CD4-positive, alpha-beta T cell (primary cell): ENCODE results near the gene PRR5L. TPM values are rescaled to one million over a fixed set of nuclear protein-coding genes. Genes with fewer than 3 reads are reported as not detected.

Source experiments
- ATAC-seq: fragments of 200-7000 bp; cut with Tn5 transposase; one replicate; pipeline ENCODE4 v1.10.0; 2022; ENCODE audit warnings: mild to moderate bottlenecking; ENCODE audit not compliant: poor library complexity
- CTCF ChIA-PET: fragments of 350-600 bp; sonication (Branson Sonifier 250); formaldehyde crosslinking; loops from one replicate; lab custom pipeline; 2021; ENCODE audit warnings: antibody characterized with exemption, inconsistent platforms; lab: Charles Lee
- POLR2A ChIA-PET: fragments of 350-600 bp; sonication (Branson Sonifier 250); formaldehyde crosslinking; loops from one replicate; lab custom pipeline; 2021; ENCODE audit warnings: antibody characterized with exemption, inconsistent platforms; lab: Charles Lee
- DNase-seq, 14 experiments: peaks; one replicate each; pipeline ENCODE4 v3.0.0-alpha.2; 2013 to 2020; ENCODE audit warnings: mixed read lengths in 2 of 14
- H3K27ac ChIP-seq, 2 donors: one replicate each; pipeline versions ENCODE4 v1.5.1 to v1.7.0; 2013; ENCODE audit warnings: low read length in 2 of 2, low read depth in 1 of 2, mild to moderate bottlenecking in 1 of 2
- H3K27me3 ChIP-seq, 2 experiments: 1 replicate in 1 of 2; 2 replicates in 1 of 2; pipeline versions ENCODE4 v1.6.1 to v1.7.0; 2013; ENCODE audit warnings: low read length in 2 of 2, control low read depth in 1 of 2, mild to moderate bottlenecking in 1 of 2, moderate library complexity in 1 of 2; ENCODE audit not compliant: insufficient read depth in 2 of 2, control insufficient read depth in 1 of 2
- H3K36me3 ChIP-seq: one replicate; pipeline ENCODE4 v1.6.1; 2013; ENCODE audit warnings: low read length, control low read depth; ENCODE audit not compliant: insufficient read depth
- H3K4me1 ChIP-seq: one replicate; pipeline ENCODE4 v1.6.1; 2013; ENCODE audit warnings: low read length, control low read depth; ENCODE audit not compliant: insufficient read depth
- H3K4me3 ChIP-seq: one replicate; pipeline ENCODE4 v1.5.1; 2013; ENCODE audit warnings: mild to moderate bottlenecking, low read length, moderate library complexity
- H3K9me3 ChIP-seq, 2 experiments: 1 replicate in 1 of 2; 2 replicates in 1 of 2; pipeline versions ENCODE4 v1.6.1 to v1.7.0; 2013; ENCODE audit warnings: low read length in 2 of 2, mild to moderate bottlenecking in 2 of 2, control low read depth in 1 of 2, moderate library complexity in 1 of 2; ENCODE audit not compliant: control insufficient read depth in 1 of 2, insufficient read depth in 1 of 2
- H3K27ac Mint-ChIP-seq: one replicate; pipeline ENCODE4 v1.8.0; 2020; ENCODE audit warnings: mixed read lengths
- H3K27me3 Mint-ChIP-seq: one replicate; pipeline ENCODE4 v1.8.0; 2021; ENCODE audit warnings: mixed read lengths
- H3K36me3 Mint-ChIP-seq: one replicate; pipeline ENCODE4 v1.8.0; 2021; ENCODE audit warnings: low read depth, mixed read lengths
- H3K4me1 Mint-ChIP-seq: one replicate; pipeline ENCODE4 v1.8.0; 2021; ENCODE audit warnings: low read depth, mixed read lengths
- H3K4me3 Mint-ChIP-seq: one replicate; pipeline ENCODE4 v1.8.0; 2020; ENCODE audit warnings: mild to moderate bottlenecking, mixed read lengths
- H3K9me3 Mint-ChIP-seq: one replicate; pipeline ENCODE4 v1.8.0; 2020; ENCODE audit warnings: mixed read lengths
- intact Hi-C, 2 experiments: fragments of 100-400 bp; cut with DNase I in 1 of 2; cut with micrococcal nuclease in 1 of 2; formaldehyde crosslinking; loops; one replicate each; pipeline versions ENCODE4 v1.15.1 to v1.9.0; 2023 to 2025; cut with DNase I, micrococcal nuclease
- total RNA-seq, 174 experiments: library from RNA in 2 of 174; stranded (reverse) in 2 of 174; gene quantifications; one replicate each; pipeline ENCODE4 v1.2.3 and lab custom pipeline; 2021 to 2026
- TF ChIP-seq, protein P1 (sequence below): fragments of 200-600 bp; IDR thresholded peaks from one replicate; pipeline ENCODE4 v1.8.0; 2022; ENCODE audit warnings: antibody characterized with exemption, mild to moderate bottlenecking

Gene PRR5L
- total RNA-seq, 2 experiments from 2014 or later: 5.4 to 7.6 TPM

GRCh38 chr11:36408498-36409136 lies 112.5 kb downstream of the PRR5L start:
- peak overlapping the region; percentile 1 for H3K4me3 ChIP-seq
- TF ChIP-seq, protein P1, sequence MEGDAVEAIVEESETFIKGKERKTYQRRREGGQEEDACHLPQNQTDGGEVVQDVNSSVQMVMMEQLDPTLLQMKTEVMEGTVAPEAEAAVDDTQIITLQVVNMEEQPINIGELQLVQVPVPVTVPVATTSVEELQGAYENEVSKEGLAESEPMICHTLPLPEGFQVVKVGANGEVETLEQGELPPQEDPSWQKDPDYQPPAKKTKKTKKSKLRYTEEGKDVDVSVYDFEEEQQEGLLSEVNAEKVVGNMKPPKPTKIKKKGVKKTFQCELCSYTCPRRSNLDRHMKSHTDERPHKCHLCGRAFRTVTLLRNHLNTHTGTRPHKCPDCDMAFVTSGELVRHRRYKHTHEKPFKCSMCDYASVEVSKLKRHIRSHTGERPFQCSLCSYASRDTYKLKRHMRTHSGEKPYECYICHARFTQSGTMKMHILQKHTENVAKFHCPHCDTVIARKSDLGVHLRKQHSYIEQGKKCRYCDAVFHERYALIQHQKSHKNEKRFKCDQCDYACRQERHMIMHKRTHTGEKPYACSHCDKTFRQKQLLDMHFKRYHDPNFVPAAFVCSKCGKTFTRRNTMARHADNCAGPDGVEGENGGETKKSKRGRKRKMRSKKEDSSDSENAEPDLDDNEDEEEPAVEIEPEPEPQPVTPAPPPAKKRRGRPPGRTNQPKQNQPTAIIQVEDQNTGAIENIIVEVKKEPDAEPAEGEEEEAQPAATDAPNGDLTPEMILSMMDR: no peak
- H3K9me3 ChIP-seq: no peaks in the 10 kb centered on the region
- peaks cover 5% of the 10 kb centered on the region for H3K36me3 ChIP-seq
- intact Hi-C loops: no loop called here
- Mint-ChIP-seq H3K9me3 (no peaks in the 10 kb centered on the region), H3K27me3 (no peaks in the 10 kb centered on the region), H3K36me3 (peaks cover 7% of the 10 kb centered on the region), H3K4me1 (peaks cover 54% of the 10 kb centered on the region), H3K4me3 (peak overlapping the region; percentile 72), H3K27ac (peak overlapping the region; percentile 79)
- peak overlapping the region; percentile 18 to 34 for H3K27ac ChIP-seq
- ChIA-PET POLR2A (no interaction called here), CTCF (no interaction called here)
- peak in 1 of 14 experiments; percentile 35 for DNase-seq
- ATAC-seq: no peak
- no peaks in the 10 kb centered on the region for H3K27me3 ChIP-seq
- peaks cover 50% of the 10 kb centered on the region for H3K4me1 ChIP-seq

- intact Hi-C loops: no loop called here
- ChIA-PET POLR2A (interaction anchor here (0.7 kb wide), 1 partner anchor 11 kb away, joined by 3 read pairs; no protein-coding TSS in a partner anchor), CTCF (no interaction called here)
- DNase-seq (peak in 5 of 14 experiments; percentile 5 to 65 (median 44)), ATAC-seq (peak; percentile 63)
- H3K36me3 ChIP-seq: no peaks in the 10 kb centered on the region
- H3K27ac ChIP-seq: peak overlapping the region; percentile 18 to 34
- TF ChIP-seq, protein P1: no peak
- peak overlapping the region; percentile 72 for H3K4me3 Mint-ChIP-seq
- no peaks in the 10 kb centered on the region for H3K27me3 ChIP-seq
- peaks cover 7% of the 10 kb centered on the region for H3K36me3 Mint-ChIP-seq
- peaks cover 54% of the 10 kb centered on the region for H3K4me1 Mint-ChIP-seq
- peak overlapping the region; percentile 79 for H3K27ac Mint-ChIP-seq
- H3K4me1 ChIP-seq: peaks cover 50% of the 10 kb centered on the region
- no peaks in the 10 kb centered on the region for H3K9me3 Mint-ChIP-seq
- H3K4me3 ChIP-seq: peak overlapping the region; percentile 1
- no peaks in the 10 kb centered on the region for H3K9me3 ChIP-seq
- no peaks in the 10 kb centered on the region for H3K27me3 Mint-ChIP-seq
Measured at GRCh38 chr11:36409152-36409816, 113.2 kb downstream of the PRR5L start.

- Mint-ChIP-seq H3K27ac (peak overlapping the region; percentile 79), H3K9me3 (no peaks in the 10 kb centered on the region), H3K36me3 (peaks cover 4% of the 10 kb centered on the region), H3K27me3 (no peaks in the 10 kb centered on the region), H3K4me1 (peaks cover 60% of the 10 kb centered on the region), H3K4me3 (peak overlapping the region; percentile 6)
- ATAC-seq: peak; percentile 34
- Histone ChIP-seq H3K4me3 (peak overlapping the region; percentile 10), H3K27me3 (no peaks in the 10 kb centered on the region), H3K4me1 (peaks cover 50% of the 10 kb centered on the region), H3K27ac (peak overlapping the region in 1 of 2 donors; percentile 47), H3K36me3 (no peaks in the 10 kb centered on the region), H3K9me3 (no peaks in the 10 kb centered on the region)
- ChIA-PET CTCF (interaction anchor here (0.9 kb wide), 1 partner anchor 10 kb away, joined by 5 read pairs; no protein-coding TSS in a partner anchor), POLR2A (interaction anchor here (1.2 to 1.9 kb wide), 2 partner anchors 10 to 35 kb away, joined by 3 to 6 read pairs; no protein-coding TSS in a partner anchor)
- intact Hi-C loops: no loop called here
- TF ChIP-seq, protein P1: no peak
- peak in 4 of 14 experiments; percentile 23 to 73 (median 69) for DNase-seq
Measured at GRCh38 chr11:36411202-36411640, 115.1 kb downstream of the PRR5L start.
